Suppressor macrophage treated with lipopolysaccharide for 1 hour (primary cell): ENCODE data around the gene PLPPR2.
"Not testable (repeated sequence)": the region's sequence is repeated elsewhere in the genome, so short reads cannot be mapped to it uniquely, and the experiment has no call there.

Source experiments
- DNase-seq, 3 donors: peaks; one replicate each; pipeline ENCODE4 v3.0.0-alpha.2; 2020 to 2022

PLPPR2 gene

GRCh38 chr19:11373885-11374432 is 18.7 kb downstream of the PLPPR2 start:
- DNase-seq, result peak in 1 of 3 donors; percentile 6

GRCh38 chr19:11374433-11375142 is 19.4 kb downstream of the PLPPR2 start, which contains the start of gene SWSAP1:
TSS of gene SWSAP1 (plus strand) at chr19:11374666. CDS start at chr19:11374681, 15 bp downstream.
- peak; percentile 98 to 100 (median 99) for DNase-seq

GRCh38 chr19:11375143-11375948 is 20.1 kb downstream of the PLPPR2 start:
- peak in 2 of 3 donors; percentile 26 to 47 for DNase-seq

GRCh38 chr19:11377237-11377636 is 22.0 kb downstream of the PLPPR2 start:
- peak; percentile 62 to 73 (median 64) for DNase-seq

- DNase-seq, result no peak
These were observed 22.5 kb downstream of the PLPPR2 start for GRCh38 chr19:11377756-11378155.

GRCh38 chr19:11378319-11379189 is 23.3 kb downstream of the PLPPR2 start:
- peak; percentile 47 to 63 (median 49) for DNase-seq

- not testable (repeated sequence) for DNase-seq
These were observed 24.1 kb downstream of the PLPPR2 start for GRCh38 chr19:11379269-11379845.

- DNase-seq, result no peak
These were observed 24.7 kb downstream of the PLPPR2 start for GRCh38 chr19:11379857-11380350.

- DNase-seq, result peak; percentile 94 to 95 (median 94)
These were observed 25.7 kb downstream of the PLPPR2 start for GRCh38 chr19:11380653-11381537.

- DNase-seq, result peak; percentile 64 to 82 (median 71)
These were observed 27.9 kb downstream of the PLPPR2 start for GRCh38 chr19:11382898-11383705.

GRCh38 chr19:11383706-11384048 is 28.4 kb downstream of the PLPPR2 start:
- DNase-seq, result no peak

- no peak for DNase-seq
These were observed 29.5 kb downstream of the PLPPR2 start for GRCh38 chr19:11384778-11385129.

- peak; percentile 49 to 61 (median 57) for DNase-seq
These were observed 32.2 kb downstream of the PLPPR2 start for GRCh38 chr19:11387162-11388034.

- no peak for DNase-seq
These were observed 35.1 kb downstream of the PLPPR2 start for GRCh38 chr19:11390359-11390758.

- DNase-seq, result no peak
These were observed 35.9 kb downstream of the PLPPR2 start for GRCh38 chr19:11390933-11391680.

- DNase-seq, result no peak
These were observed 41.9 kb downstream of the PLPPR2 start for GRCh38 chr19:11397089-11397610.

- DNase-seq, result no peak
These were observed 44.4 kb downstream of the PLPPR2 start for GRCh38 chr19:11399667-11400066.

GRCh38 chr19:11400798-11401197 is 45.6 kb downstream of the PLPPR2 start:
- DNase-seq, result no peak
